WERI-Rb-1 (cell line): ENCODE results near the gene SLC4A5.

ENCODE experiments used
- DNase-seq: peaks from one replicate; pipeline ENCODE4 v3.0.0-alpha.2; 2020
- H3K27ac ChIP-seq: fragments of 250-450 bp; sonication (Bioruptor Pico); 2 replicates; pipeline ENCODE4 v1.5.1; 2020; ENCODE audit warnings: mild to moderate bottlenecking, moderate library complexity
- H3K27me3 ChIP-seq: fragments of 250-450 bp; sonication (Bioruptor Pico); 2 replicates; pipeline ENCODE4 v1.5.1; 2021; ENCODE audit warnings: mild to moderate bottlenecking, low read depth, moderate library complexity; ENCODE audit not compliant: insufficient read depth, severe bottlenecking
- H3K36me3 ChIP-seq: fragments of 250-450 bp; sonication (Bioruptor Pico); 2 replicates; pipeline ENCODE4 v1.5.1; 2020; ENCODE audit warnings: mild to moderate bottlenecking, moderate library complexity
- H3K4me3 ChIP-seq: 2 replicates; pipeline ENCODE4 v1.5.1; 2011; ENCODE audit warnings: low read depth, mild to moderate bottlenecking, control low read depth, low read length
- H3K9me3 ChIP-seq: fragments of 250-450 bp; sonication (Bioruptor Pico); 2 replicates; pipeline ENCODE4 v1.5.1; 2021; ENCODE audit warnings: mild to moderate bottlenecking, moderate library complexity; ENCODE audit not compliant: severe bottlenecking
- TF ChIP-seq, protein P1 (sequence below): IDR thresholded peaks from 2 replicates; pipeline ENCODE4 v1.5.1; 2011; ENCODE audit warnings: low read depth, mild to moderate bottlenecking, control low read depth, inconsistent platforms, low read length

The SLC4A5 gene

DNA sequence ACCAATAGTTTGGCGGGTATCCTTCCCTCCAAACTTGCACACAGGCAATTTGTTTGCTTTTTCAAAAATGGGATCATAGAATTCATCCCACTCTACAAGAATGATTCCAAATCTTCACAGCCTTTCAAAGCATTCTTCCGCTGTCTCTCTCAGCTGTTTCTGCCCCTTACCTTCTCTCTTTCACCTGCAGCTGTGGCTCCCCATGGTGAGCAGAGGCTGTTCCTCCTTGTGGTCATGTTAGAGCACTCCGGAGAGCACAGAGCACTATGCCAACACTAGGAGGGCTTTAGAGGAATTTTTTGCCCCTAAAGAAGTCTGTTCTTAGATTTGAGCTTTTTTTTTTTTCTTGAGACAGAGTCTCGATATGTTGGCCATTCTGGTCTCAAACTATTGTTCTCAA is 114.4 kb downstream of the SLC4A5 start:
- Histone ChIP-seq H3K27me3 (no peaks in the 10 kb centered on the region), H3K27ac (no peak overlapping the region), H3K36me3 (peaks cover 3% of the 10 kb centered on the region; the same call in 1 of the 2 replicates), H3K9me3 (no peaks in the 10 kb centered on the region), H3K4me3 (no peak overlapping the region)
- DNase-seq, result no peak
- TF ChIP-seq, protein P1, sequence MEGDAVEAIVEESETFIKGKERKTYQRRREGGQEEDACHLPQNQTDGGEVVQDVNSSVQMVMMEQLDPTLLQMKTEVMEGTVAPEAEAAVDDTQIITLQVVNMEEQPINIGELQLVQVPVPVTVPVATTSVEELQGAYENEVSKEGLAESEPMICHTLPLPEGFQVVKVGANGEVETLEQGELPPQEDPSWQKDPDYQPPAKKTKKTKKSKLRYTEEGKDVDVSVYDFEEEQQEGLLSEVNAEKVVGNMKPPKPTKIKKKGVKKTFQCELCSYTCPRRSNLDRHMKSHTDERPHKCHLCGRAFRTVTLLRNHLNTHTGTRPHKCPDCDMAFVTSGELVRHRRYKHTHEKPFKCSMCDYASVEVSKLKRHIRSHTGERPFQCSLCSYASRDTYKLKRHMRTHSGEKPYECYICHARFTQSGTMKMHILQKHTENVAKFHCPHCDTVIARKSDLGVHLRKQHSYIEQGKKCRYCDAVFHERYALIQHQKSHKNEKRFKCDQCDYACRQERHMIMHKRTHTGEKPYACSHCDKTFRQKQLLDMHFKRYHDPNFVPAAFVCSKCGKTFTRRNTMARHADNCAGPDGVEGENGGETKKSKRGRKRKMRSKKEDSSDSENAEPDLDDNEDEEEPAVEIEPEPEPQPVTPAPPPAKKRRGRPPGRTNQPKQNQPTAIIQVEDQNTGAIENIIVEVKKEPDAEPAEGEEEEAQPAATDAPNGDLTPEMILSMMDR, result no peak

DNA sequence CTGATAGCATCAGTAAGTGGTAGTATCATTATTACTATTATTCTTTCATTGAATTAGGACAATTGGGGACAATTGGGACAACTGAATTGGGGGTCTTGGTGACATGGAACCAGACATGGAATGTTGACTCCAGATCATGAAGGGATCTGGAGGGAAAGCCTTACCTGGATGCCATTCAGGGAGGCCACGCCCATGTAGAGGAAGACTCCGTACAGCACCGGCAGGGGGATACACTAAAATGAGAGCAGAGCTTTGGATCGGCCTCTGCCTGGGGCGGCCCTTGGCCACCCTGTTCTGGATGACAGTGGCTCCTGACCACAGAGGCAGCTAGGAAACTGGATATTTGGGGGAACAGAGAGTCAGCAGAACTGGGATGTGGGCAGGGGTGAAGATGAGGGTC is 115.6 kb downstream of the SLC4A5 start:
- Histone ChIP-seq H3K27ac (no peak overlapping the region), H3K9me3 (no peaks in the 10 kb centered on the region), H3K36me3 (peaks cover 4% of the 10 kb centered on the region; the same call in 1 of the 2 replicates), H3K27me3 (no peaks in the 10 kb centered on the region), H3K4me3 (no peak overlapping the region)
- TF ChIP-seq, protein P1, result no peak
- DNase-seq, result no peak

DNA sequence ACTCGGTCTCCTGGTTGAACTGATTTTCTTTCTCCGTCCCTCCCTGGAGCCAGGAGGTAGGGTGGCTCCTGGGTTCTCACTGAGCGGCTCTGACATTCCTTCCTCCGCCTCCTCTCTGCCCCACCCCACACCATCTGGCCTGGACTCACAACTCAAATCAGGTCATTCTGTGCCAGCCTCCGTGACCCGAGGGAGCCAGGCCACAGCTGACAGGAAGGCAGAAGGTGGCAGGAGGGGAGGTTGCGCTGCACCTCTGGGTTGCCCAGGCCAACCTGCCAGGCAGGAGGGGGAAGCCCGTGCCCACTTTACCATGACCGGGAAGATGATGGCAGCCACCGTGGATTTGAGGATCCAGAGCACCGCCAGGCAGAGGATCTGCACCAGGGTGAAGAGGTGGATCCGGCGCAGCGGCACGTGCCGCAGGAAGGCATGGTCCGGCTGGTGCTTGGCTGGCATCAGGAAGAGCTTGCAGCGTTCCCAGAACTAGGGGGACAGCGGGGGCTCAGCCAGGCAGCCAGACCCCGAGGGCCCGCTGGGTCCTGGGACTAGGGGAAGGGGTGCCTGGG is 116.5 kb downstream of the SLC4A5 start:
- Histone ChIP-seq H3K36me3 (peaks cover 4% of the 10 kb centered on the region; the same call in 1 of the 2 replicates), H3K4me3 (peak overlapping the region; percentile 10; the same call in 1 of the 2 replicates), H3K27me3 (no peaks in the 10 kb centered on the region), H3K27ac (no peak overlapping the region; the same call in 1 of the 2 replicates), H3K9me3 (no peaks in the 10 kb centered on the region)
- DNase-seq, result peak; percentile 90
- TF ChIP-seq, protein P1, result no peak

DNA sequence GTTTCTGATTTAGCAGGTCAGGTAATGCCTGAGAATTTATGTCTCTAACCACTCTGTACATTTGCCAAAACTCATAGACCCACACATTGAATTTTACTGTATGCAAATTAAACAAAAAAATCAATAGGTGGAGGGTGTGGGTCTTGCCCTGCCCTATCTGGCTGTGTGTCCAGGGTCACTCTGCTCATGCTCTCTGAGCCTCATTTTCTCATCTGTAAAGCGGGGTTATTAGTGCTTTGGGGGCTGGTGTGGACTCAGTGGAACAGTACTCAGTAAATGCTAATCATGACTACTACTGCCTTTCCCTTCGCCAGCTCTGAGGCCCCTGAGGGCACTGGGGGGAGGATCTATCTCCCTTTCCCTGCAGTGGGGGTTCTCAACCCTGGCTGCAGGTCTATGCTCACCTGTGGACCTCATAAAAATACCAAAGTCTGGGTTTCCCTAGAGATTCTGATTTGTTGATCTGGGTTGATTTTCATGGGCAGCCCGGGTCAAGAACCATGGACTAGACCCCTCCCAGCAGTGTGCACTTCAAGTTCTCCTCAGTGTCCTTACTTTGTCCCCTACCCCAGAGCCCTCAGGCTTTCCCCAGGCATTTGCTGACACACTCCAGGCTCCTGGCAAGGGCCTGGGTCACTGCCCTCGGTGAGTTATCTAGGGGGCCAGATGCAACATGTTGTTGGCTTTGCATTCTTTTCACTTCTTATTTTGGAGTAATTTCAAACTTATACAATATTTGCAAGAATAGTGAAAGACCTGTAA is 117.3 kb downstream of the SLC4A5 start:
- H3K27ac ChIP-seq, result no peak overlapping the region
- no peak overlapping the region for H3K4me3 ChIP-seq
- TF ChIP-seq, protein P1, result no peak
- H3K9me3 ChIP-seq, result no peaks in the 10 kb centered on the region
- DNase-seq, result no peak
- no peaks in the 10 kb centered on the region for H3K27me3 ChIP-seq
- peaks cover 11% of the 10 kb centered on the region; the same call in 1 of the 2 replicates for H3K36me3 ChIP-seq

DNA sequence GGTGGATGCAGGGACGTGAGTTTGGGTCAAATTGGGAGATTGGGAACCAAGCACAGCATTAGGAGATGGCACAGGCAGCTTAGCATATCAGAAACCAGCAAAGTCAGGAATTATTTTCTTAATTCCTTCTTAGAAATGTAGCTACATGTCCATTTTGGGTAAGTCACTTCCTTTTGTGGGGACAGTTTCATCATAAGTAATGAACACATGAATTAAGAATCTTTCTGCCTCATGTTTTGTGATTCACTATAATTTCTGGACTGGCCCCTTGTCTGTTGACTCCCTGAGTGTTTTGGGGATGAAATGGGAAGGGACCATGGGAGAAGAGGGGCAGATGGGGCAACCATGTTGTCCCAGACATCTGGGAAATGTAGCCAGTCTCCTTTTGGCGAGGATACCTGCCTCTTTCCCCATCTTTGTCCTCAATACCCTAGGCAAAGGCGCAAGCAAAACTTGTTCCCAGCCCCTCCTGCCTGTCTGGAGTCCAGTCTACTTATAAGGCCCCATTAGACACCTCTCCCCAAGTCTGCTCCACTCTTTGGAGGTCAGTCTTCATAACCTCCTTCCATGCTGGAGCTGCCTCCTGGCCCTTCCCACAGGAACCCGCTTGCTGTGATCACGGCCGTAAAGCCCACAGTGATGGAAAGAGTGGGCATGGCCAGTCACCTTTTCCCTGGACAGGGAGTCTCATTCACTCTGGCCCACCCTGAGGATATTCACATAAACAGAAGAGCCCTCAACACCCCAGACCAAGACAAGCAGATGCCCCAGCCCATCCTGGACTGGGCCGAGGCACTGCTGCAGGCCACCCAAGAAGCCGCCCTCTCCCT is 119.1 kb downstream of the SLC4A5 start:
- Histone ChIP-seq H3K27me3 (no peaks in the 10 kb centered on the region), H3K9me3 (no peaks in the 10 kb centered on the region), H3K36me3 (peaks cover 11% of the 10 kb centered on the region; the same call in 1 of the 2 replicates), H3K4me3 (no peak overlapping the region), H3K27ac (no peak overlapping the region)
- TF ChIP-seq, protein P1, result no peak
- DNase-seq, result no peak
